ENCODE data around the gene FAM222A.

Gene FAM222A

GRCh38 chr12:109727746-109728726, 14.4 kb downstream of the FAM222A start:
- TF ChIP-seq EZH2 (IDR thresholded peaks at IDR 0.05), result no peak
- TF ChIP-seq POLR2AphosphoS5 (IDR thresholded peaks at IDR 0.05; ENCODE audit: borderline replicate concordance, low read depth, low read length), result no peak
- no peak for TF ChIP-seq FOXP2 (optimal IDR thresholded peaks at IDR 0.05; ENCODE audit: control extremely low read depth, extremely low read length, insufficient read depth)
- Histone ChIP-seq H3K9me3 (ENCODE audit: low read depth, low read length) (no peaks in the 10 kb centered on the region), H3K4me3 (no peak overlapping the region), H3K27ac (no peak overlapping the region), H3K9ac (ENCODE audit: insufficient read length) (no peak overlapping the region), H3K36me3 (ENCODE audit: insufficient read depth, low read length) (no peaks in the 10 kb centered on the region)
- no peak for DNase-seq (ENCODE audit: low read depth, low spot score)

DNA sequence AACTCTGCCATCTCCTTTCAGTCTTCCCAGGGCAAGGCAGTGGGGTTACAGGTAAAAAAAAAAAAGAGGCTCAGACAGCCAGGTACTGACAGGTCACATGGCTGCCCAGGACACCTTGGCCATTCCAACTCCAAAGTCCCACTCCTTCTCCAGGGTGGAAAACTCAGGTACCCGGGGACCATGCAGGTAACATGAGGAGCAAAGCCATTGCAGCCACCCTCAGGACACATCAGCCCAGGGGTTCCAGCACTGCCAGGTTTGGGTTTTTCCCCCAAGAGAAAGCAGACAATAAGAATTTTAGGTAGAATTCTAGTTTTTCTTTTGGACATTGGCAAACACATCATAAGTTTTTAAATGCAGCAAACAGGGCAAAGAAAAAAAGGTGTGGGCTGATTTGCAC, 15.3 kb downstream of the FAM222A start:
- Histone ChIP-seq H3K4me3 (no peak overlapping the region), H3K27ac (no peak overlapping the region), H3K9me3 (ENCODE audit: low read depth, low read length) (no peaks in the 10 kb centered on the region), H3K9ac (ENCODE audit: insufficient read length) (no peak overlapping the region), H3K36me3 (ENCODE audit: insufficient read depth, low read length) (no peaks in the 10 kb centered on the region)
- DNase-seq (ENCODE audit: low read depth, low spot score), result no peak
- TF ChIP-seq FOXP2 (optimal IDR thresholded peaks at IDR 0.05; ENCODE audit: control extremely low read depth, extremely low read length, insufficient read depth), result no peak
- TF ChIP-seq EZH2 (IDR thresholded peaks at IDR 0.05), result no peak
- TF ChIP-seq POLR2AphosphoS5 (IDR thresholded peaks at IDR 0.05; ENCODE audit: borderline replicate concordance, low read depth, low read length), result no peak

DNA sequence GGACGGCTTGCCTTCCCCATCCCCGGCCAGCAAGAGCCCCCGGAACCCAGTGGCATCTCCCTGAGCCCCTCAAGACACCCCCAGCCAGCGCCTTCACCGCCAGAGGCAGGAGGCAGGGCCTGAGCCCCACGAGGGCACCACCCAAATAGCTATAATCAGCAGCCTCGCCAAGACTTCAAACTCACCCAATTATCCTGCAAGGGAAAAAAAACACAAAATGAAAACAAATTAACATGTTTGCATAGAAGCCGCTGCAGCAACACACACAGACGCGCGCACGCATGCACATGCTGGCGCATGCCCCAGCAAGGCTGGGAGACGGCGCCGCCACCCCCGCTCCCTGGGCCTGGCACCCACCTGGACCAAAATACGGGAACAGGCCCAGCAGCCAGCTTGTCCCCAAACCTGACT, 15.8 kb downstream of the FAM222A start:
- no peak overlapping the region for H3K9ac ChIP-seq (ENCODE audit: insufficient read length)
- H3K36me3 ChIP-seq (ENCODE audit: insufficient read depth, low read length), result no peaks in the 10 kb centered on the region
- no peak for TF ChIP-seq POLR2AphosphoS5 (IDR thresholded peaks at IDR 0.05; ENCODE audit: borderline replicate concordance, low read depth, low read length)
- TF ChIP-seq FOXP2 (optimal IDR thresholded peaks at IDR 0.05; ENCODE audit: control extremely low read depth, extremely low read length, insufficient read depth), result no peak
- TF ChIP-seq EZH2 (IDR thresholded peaks at IDR 0.05), result no peak
- no peaks in the 10 kb centered on the region for H3K9me3 ChIP-seq (ENCODE audit: low read depth, low read length)
- H3K27ac ChIP-seq, result no peak overlapping the region
- DNase-seq (ENCODE audit: low read depth, low spot score), result no peak
- no peak overlapping the region for H3K4me3 ChIP-seq

DNA sequence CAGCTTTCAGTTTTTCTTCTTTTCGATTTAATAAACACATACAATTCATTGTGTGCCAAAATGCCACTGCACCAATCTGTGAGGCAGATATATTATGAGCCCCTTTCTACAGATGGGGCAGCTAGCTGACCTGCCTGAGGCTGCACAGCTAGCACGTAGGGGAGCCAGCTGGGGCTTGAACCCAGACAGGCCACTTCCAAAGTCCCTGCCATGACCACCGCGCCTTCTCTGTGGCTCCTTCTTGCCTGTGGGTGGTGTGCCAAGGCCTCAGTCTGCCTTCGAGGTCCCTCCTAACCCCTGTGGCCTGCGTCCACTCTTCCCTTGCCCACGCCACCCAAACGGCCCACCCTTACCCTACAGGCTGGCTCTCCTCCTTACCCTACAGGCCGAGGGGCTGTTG, 16.2 kb downstream of the FAM222A start:
- Histone ChIP-seq H3K36me3 (ENCODE audit: insufficient read depth, low read length) (no peaks in the 10 kb centered on the region), H3K9me3 (ENCODE audit: low read depth, low read length) (no peaks in the 10 kb centered on the region), H3K27ac (no peak overlapping the region), H3K9ac (ENCODE audit: insufficient read length) (no peak overlapping the region), H3K4me3 (no peak overlapping the region)
- no peak for DNase-seq (ENCODE audit: low read depth, low spot score)
- TF ChIP-seq FOXP2 (optimal IDR thresholded peaks at IDR 0.05; ENCODE audit: control extremely low read depth, extremely low read length, insufficient read depth) (no peak), EZH2 (IDR thresholded peaks at IDR 0.05) (no peak), POLR2AphosphoS5 (IDR thresholded peaks at IDR 0.05; ENCODE audit: borderline replicate concordance, low read depth, low read length) (no peak)

DNA sequence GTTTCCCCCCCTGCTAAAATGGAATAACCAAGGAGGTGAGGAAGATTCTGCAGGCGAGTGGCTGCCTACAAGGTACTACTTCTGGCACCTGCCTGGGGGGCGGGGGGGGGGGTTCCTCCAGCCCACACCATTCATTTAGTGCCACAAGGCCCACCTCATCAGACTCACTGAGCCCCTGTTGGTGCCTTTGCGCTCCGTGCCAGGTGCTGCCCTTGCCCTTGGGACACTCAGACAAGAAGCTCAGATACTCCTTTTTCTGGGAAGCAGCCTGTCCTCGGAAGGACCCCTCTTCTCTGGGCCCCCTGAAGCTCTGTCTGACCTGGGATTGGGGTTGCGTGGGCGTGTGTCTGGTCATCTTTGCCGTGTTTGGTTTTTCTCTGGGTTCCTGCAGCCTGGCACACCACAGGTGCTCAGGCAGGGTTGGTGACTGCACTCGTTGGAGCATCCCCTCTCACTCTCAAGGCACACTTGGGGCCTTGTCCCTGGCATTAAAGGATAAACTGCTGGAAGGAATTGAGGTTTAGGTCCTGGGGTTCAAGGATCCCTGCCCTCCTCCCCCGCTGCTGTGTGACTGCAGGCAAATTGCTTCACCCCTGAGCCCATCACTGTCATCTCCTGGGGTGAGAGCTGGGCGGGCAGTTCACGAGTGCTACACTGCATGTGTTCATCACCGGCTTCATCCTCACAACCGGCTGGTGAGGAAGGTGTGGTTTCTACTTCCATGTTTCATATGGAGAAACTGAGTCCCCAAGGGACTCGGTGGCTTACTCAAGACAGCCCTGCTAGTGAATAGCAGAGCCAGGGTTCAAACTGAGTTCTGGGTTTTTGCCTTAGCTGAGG, 16.9 kb downstream of the FAM222A start:
- no peak overlapping the region for H3K27ac ChIP-seq
- H3K36me3 ChIP-seq (ENCODE audit: insufficient read depth, low read length), result no peaks in the 10 kb centered on the region
- no peak overlapping the region for H3K4me3 ChIP-seq
- TF ChIP-seq POLR2AphosphoS5 (IDR thresholded peaks at IDR 0.05; ENCODE audit: borderline replicate concordance, low read depth, low read length) (no peak), FOXP2 (optimal IDR thresholded peaks at IDR 0.05; ENCODE audit: control extremely low read depth, extremely low read length, insufficient read depth) (no peak), EZH2 (IDR thresholded peaks at IDR 0.05) (no peak)
- no peak for DNase-seq (ENCODE audit: low read depth, low spot score)
- H3K9ac ChIP-seq (ENCODE audit: insufficient read length), result no peak overlapping the region
- no peaks in the 10 kb centered on the region for H3K9me3 ChIP-seq (ENCODE audit: low read depth, low read length)

DNA sequence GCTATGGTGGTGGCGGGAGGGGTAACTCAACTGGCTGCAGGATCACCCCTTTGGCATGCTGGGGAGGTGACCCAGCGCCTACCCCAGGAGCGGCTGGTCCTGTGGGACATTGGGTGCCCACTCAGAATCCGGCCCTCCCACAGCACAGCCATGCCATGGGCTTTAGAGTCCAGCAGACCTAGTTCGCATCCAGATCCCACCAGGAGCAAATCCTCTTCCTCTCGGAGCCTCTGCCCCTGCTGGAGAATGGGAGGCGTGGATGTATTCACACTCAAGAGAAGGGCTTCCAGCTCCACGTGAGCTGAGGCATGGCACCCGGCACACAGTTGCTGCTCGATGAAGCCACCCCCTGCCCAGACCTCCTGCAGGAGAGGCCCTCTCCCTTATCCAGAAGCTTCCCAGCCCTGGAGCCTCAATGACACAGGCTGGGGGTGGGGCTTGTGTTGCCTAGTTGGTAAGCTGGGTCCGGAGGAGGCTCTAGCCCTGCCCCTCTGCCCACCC, 17.7 kb downstream of the FAM222A start:
- Histone ChIP-seq H3K9me3 (ENCODE audit: low read depth, low read length) (no peaks in the 10 kb centered on the region), H3K9ac (ENCODE audit: insufficient read length) (no peak overlapping the region), H3K4me3 (no peak overlapping the region), H3K36me3 (ENCODE audit: insufficient read depth, low read length) (no peaks in the 10 kb centered on the region), H3K27ac (no peak overlapping the region)
- DNase-seq (ENCODE audit: low read depth, low spot score), result no peak
- TF ChIP-seq EZH2 (IDR thresholded peaks at IDR 0.05) (no peak), FOXP2 (optimal IDR thresholded peaks at IDR 0.05; ENCODE audit: control extremely low read depth, extremely low read length, insufficient read depth) (no peak), POLR2AphosphoS5 (IDR thresholded peaks at IDR 0.05; ENCODE audit: borderline replicate concordance, low read depth, low read length) (no peak)

- no peaks in the 10 kb centered on the region for H3K9me3 ChIP-seq (ENCODE audit: low read depth, low read length)
- no peaks in the 10 kb centered on the region for H3K36me3 ChIP-seq (ENCODE audit: insufficient read depth, low read length)
- H3K9ac ChIP-seq (ENCODE audit: insufficient read length), result no peak overlapping the region
- no peak overlapping the region for H3K27ac ChIP-seq
- TF ChIP-seq EZH2 (IDR thresholded peaks at IDR 0.05) (no peak), POLR2AphosphoS5 (IDR thresholded peaks at IDR 0.05; ENCODE audit: borderline replicate concordance, low read depth, low read length) (no peak), FOXP2 (optimal IDR thresholded peaks at IDR 0.05; ENCODE audit: control extremely low read depth, extremely low read length, insufficient read depth) (no peak)
- H3K4me3 ChIP-seq, result no peak overlapping the region
- DNase-seq (ENCODE audit: low read depth, low spot score), result no peak
Measured at GRCh38 chr12:109731806-109732205, 18.2 kb downstream of the FAM222A start.
